Kidney (tissue), 14 donors: ENCODE data around the gene INPP5D. TPM values are rescaled to one million over a fixed set of nuclear protein-coding genes. Genes with fewer than 3 reads are reported as not detected.
A peak's percentile ranks its signal among the peaks of the same experiment; 100 is the strongest.

Experiments used
- DNase-seq, 5 donors: peaks; one replicate each; pipeline ENCODE4 v3.0.0-alpha.2; 2013 to 2020
- FAIRE-seq: peaks from 2 replicates; lab custom pipeline; 2012; peaks lifted over from hg19 to GRCh38; lab: Jason Lieb, UNC
- H3K27ac ChIP-seq, 2 donors: one replicate each; pipeline ENCODE4 v1.7.0; 2013; ENCODE audit warnings: low read depth in 2 of 2, low read length in 2 of 2, inconsistent platforms in 1 of 2
- H3K27me3 ChIP-seq: one replicate; pipeline ENCODE4 v1.7.1; 2013; ENCODE audit warnings: low read length, inconsistent platforms; ENCODE audit not compliant: control insufficient read depth, insufficient read depth
- H3K36me3 ChIP-seq, 3 donors: one replicate each; pipeline versions ENCODE4 v1.7.0 to v1.7.1; 2013; ENCODE audit warnings: low read length in 3 of 3, control low read depth in 1 of 3, inconsistent platforms in 1 of 3; ENCODE audit not compliant: insufficient read depth in 3 of 3, control insufficient read depth in 2 of 3
- H3K4me1 ChIP-seq, 3 donors: one replicate each; pipeline versions ENCODE4 v1.7.0 to v1.7.1; 2013; ENCODE audit warnings: low read length in 3 of 3, inconsistent platforms in 1 of 3, low read depth in 1 of 3; ENCODE audit not compliant: control insufficient read depth in 2 of 3, insufficient read depth in 2 of 3
- H3K4me3 ChIP-seq, 3 donors: one replicate each; pipeline versions ENCODE4 v1.7.0 to v1.8.1; 2013; ENCODE audit warnings: low read length in 3 of 3, control low read depth in 1 of 3, inconsistent platforms in 1 of 3
- H3K9ac ChIP-seq, 3 donors: one replicate each; pipeline versions ENCODE4 v1.7.0 to v1.7.1; 2013; ENCODE audit warnings: low read length in 3 of 3, control low read depth in 1 of 3, inconsistent platforms in 1 of 3
- H3K9me3 ChIP-seq, 3 donors: one replicate each; pipeline versions ENCODE4 v1.7.0 to v1.7.1; 2013; ENCODE audit warnings: low read length in 3 of 3, control low read depth in 1 of 3, inconsistent platforms in 1 of 3; ENCODE audit not compliant: control insufficient read depth in 2 of 3, insufficient read depth in 1 of 3
- CTCF ChIP-seq: IDR thresholded peaks from 3 replicates; pipeline ENCODE4 v1.5.1; 2012; ENCODE audit warnings: mild to moderate bottlenecking, moderate library complexity, borderline replicate concordance; ENCODE audit not compliant: insufficient read depth; ENCODE audit errors: extremely low read depth
- intact Hi-C: fragments of 100-400 bp; cut with DNase I; formaldehyde crosslinking; loops from one replicate; pipeline ENCODE4 v1.11.1; 2022
- polyA plus RNA-seq: library from polyadenylated mRNA; stranded (reverse); fragments of 350-450 nt; fragmentation: Illumina TruSeq; extraction: RNeasy Lipid Tissue Mini Kit (QIAGEN cat#74804); gene quantifications from one replicate; pipeline ENCODE4 v1.2.3, GENCODE V29; 2014; ENCODE audit warnings: low read depth, low replicate concordance; ENCODE audit not compliant: insufficient read depth
- total RNA-seq: library from RNA; stranded (reverse); fragmentation: NEBNext Ultra II Directional; extraction: Animal tissue kit (Norgen Biotek cat#: 25700); gene quantifications from one replicate; pipeline ENCODE4 v1.2.1, GENCODE V29; 2021
- donor health status: control.
- donor health status: control.
- donor health status: control.
- donor health status: control.
- donor health status: control.
- donor health status: DM: yes; HTN: yes; CAD: no.
- donor health status: Normal renal cell carcinoma (clear cell type).

INPP5D gene
- total and polyA plus RNA-seq, 2 donors from 2014 or later: 2.6 to 29.6 TPM

DNA sequence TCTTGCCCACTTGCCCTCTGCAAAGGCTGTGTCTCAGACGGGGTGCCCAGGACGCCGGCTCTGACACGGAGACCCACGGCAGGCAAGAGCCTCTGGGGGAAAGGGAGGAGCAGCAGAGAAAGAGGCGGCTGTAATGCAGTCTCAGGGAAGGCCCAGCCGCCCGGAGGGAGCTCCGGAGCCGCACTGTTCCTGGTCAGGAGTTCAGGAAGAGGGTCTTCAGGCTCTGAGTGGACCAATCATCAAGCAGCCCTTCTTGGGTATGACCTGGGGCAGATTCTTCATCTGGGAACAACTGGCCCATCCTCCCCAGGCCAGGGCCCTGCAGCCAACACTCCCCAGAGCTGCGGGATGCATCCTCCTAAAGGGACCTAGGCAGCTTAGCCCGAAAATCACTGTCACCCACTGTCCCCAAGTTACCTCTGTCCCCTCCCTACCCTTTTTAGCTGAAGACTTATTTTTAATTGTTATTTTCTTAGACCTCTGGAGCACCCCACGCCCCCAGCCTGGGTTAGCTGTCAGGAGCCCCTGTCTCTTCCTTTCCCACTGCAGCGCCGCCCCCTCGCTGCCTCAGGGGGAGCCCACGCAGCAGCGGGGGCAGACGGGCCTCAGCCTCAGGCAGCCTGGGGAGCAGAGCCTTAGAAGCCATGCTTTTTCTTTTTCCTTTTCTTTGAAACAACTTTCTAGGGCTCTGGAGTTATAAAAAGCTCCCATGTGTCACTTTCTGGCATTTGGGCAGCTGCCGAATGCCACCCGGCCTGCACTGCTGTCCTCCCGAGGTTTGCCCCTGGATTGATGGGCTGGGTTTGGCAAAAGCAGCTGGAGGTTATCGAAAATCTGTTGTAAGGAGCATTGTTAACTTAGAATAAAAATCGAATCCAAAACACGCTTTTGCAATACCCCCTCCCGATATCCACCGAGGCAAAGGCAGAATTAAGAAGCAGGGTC is 28.3 kb upstream of the INPP5D start:
- no peak for TF ChIP-seq CTCF
- Histone ChIP-seq H3K27ac (no peak overlapping the region), H3K9ac (no peak overlapping the region), H3K27me3 (no peaks in the 10 kb centered on the region), H3K4me1 (no peaks in the 10 kb centered on the region), H3K36me3 (no peaks in the 10 kb centered on the region), H3K4me3 (no peak overlapping the region), H3K9me3 (peaks cover 0 to 7% (median 0%) of the 10 kb centered on the region in 3 donors)
- intact Hi-C loops: no loop called here
- FAIRE-seq (no peak), DNase-seq (peak in 1 of 5 donors; percentile 37)

GRCh38 chr2:233032551-233033320 is 27.4 kb upstream of the INPP5D start, which contains the start of gene NEU2:
TSS of gene NEU2 (plus strand) at chr2:233032672. CDS start at chr2:233032672, 0 bp downstream.
- no peak for TF ChIP-seq CTCF
- FAIRE-seq (no peak), DNase-seq (no peak)
- no peaks in the 10 kb centered on the region for H3K27me3 ChIP-seq
- H3K9ac ChIP-seq: no peak within 1 kb of the TSS
- no peak within 1 kb of the TSS for H3K4me3 ChIP-seq
- no peaks in the 10 kb centered on the region for H3K4me1 ChIP-seq
- peaks cover 0 to 7% (median 0%) of the 10 kb centered on the region in 3 donors for H3K9me3 ChIP-seq
- no peaks in the 10 kb centered on the region for H3K36me3 ChIP-seq
- intact Hi-C loops: no loop called here
- H3K27ac ChIP-seq: no peak within 1 kb of the TSS

DNA sequence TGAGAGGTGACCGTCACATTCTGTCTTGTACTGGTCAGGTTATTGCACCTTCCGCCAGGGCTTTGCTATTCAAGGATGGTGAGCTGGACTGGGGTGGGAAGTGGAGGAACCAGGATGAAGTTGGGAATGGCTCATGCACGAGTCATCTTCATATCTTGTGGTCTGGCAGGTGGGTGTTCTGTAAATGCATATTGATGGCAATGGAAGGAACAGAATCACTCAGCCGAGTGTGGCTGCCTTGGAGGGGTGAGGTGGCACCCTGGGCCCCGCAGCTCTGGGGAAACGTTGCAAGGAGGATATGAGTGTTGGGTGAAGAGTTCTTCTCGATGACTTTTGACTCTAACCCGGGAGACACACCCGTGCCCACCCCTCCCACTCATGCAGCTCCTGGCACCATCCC is 26.5 kb upstream of the INPP5D start:
- no peaks in the 10 kb centered on the region for H3K27me3 ChIP-seq
- H3K4me1 ChIP-seq: no peaks in the 10 kb centered on the region
- H3K9ac ChIP-seq: no peak overlapping the region
- no peak overlapping the region for H3K4me3 ChIP-seq
- peaks cover 0 to 7% (median 0%) of the 10 kb centered on the region in 3 donors for H3K9me3 ChIP-seq
- DNase-seq (no peak), FAIRE-seq (no peak)
- H3K36me3 ChIP-seq: no peaks in the 10 kb centered on the region
- no peak overlapping the region for H3K27ac ChIP-seq
- intact Hi-C loops: no loop called here
- TF ChIP-seq CTCF: no peak
